Mesendoderm (in vitro differentiated cells): Measurements from ENCODE around the gene TSPAN15.
"Not testable (repeated sequence)": the region's sequence is repeated elsewhere in the genome, so short reads cannot be mapped to it uniquely, and the experiment has no call there.

Experiments used
- DNase-seq: peaks from one replicate; pipeline ENCODE4 v3.0.0; 2013
- H2AK5ac ChIP-seq: 2 replicates; pipeline ENCODE4 v1.6.1; 2013; ENCODE audit warnings: low read length, inconsistent platforms
- H2BK120ac ChIP-seq: 2 replicates; pipeline ENCODE4 v1.6.1; 2013; ENCODE audit warnings: low read depth, mild to moderate bottlenecking, low read length, moderate library complexity, mixed read lengths
- H2BK15ac ChIP-seq: replicated peaks from 2 replicates; pipeline ENCODE4 v1.6.1; 2013; ENCODE audit warnings: low read depth, mild to moderate bottlenecking, moderate library complexity
- H2BK5ac ChIP-seq: 2 replicates; pipeline ENCODE4 v1.6.1; 2013; ENCODE audit warnings: low read length, inconsistent platforms
- H3K18ac ChIP-seq: 2 replicates; pipeline ENCODE4 v1.6.1; 2013; ENCODE audit warnings: mild to moderate bottlenecking, low read length, mixed read lengths
- H3K23ac ChIP-seq: one replicate; pipeline ENCODE4 v1.6.1; 2013; ENCODE audit warnings: low read length
- H3K27ac ChIP-seq: 2 replicates; pipeline ENCODE4 v1.5.1; 2013; ENCODE audit warnings: low read depth, mild to moderate bottlenecking, inconsistent platforms, low read length, moderate library complexity
- H3K27me3 ChIP-seq: 2 replicates; pipeline ENCODE4 v1.6.1; 2013; ENCODE audit warnings: low read length, control low read depth, mild to moderate bottlenecking, inconsistent platforms; ENCODE audit not compliant: insufficient read depth, poor library complexity
- H3K36me3 ChIP-seq: 2 replicates; pipeline ENCODE4 v1.6.1; 2013; ENCODE audit warnings: low read length, inconsistent platforms; ENCODE audit not compliant: control insufficient read depth, insufficient read depth
- H3K4ac ChIP-seq: one replicate; pipeline ENCODE4 v1.6.1; 2013; ENCODE audit warnings: low read depth, mild to moderate bottlenecking, low read length, moderate library complexity
- H3K4me1 ChIP-seq: 2 replicates; pipeline ENCODE4 v1.6.1; 2013; ENCODE audit warnings: low read depth, low read length, inconsistent platforms; ENCODE audit not compliant: control insufficient read depth
- H3K4me2 ChIP-seq: 2 replicates; pipeline ENCODE4 v1.6.1; 2013; ENCODE audit warnings: low read length
- H3K4me3 ChIP-seq: 2 replicates; pipeline ENCODE4 v1.5.1; 2013; ENCODE audit warnings: mild to moderate bottlenecking, low read length
- H3K56ac ChIP-seq: one replicate; pipeline ENCODE4 v1.6.1; 2013; ENCODE audit warnings: low read length
- H3K79me1 ChIP-seq: 2 replicates; pipeline ENCODE4 v1.6.1; 2013; ENCODE audit warnings: low read length, inconsistent platforms
- H3K79me2 ChIP-seq: 2 replicates; pipeline ENCODE4 v1.6.1; 2013; ENCODE audit warnings: mild to moderate bottlenecking, low read length; ENCODE audit not compliant: control insufficient read depth, insufficient read depth
- H3K9ac ChIP-seq: 2 replicates; pipeline ENCODE4 v1.6.1; 2013; ENCODE audit warnings: low read length, inconsistent platforms
- H4K5ac ChIP-seq: one replicate; pipeline ENCODE4 v1.6.1; 2013; ENCODE audit warnings: low read length
- H4K8ac ChIP-seq: one replicate; pipeline ENCODE4 v1.6.1; 2013; ENCODE audit warnings: low read depth, mild to moderate bottlenecking, control low read depth, low read length, moderate library complexity
- WGBS: extraction: QIAGEN DNeasy Blood & Tissue Kit; methylation state at CpG from one replicate; pipeline ENCODE4 v1.1.7; 2013; ENCODE audit warnings: low lambda C conversion rate, missing lambda C conversion rate; ENCODE audit not compliant: insufficient coverage; ENCODE audit errors: extremely low coverage; 5-methylcytosine and 5-hydroxymethylcytosine counted together

The TSPAN15 gene

DNA sequence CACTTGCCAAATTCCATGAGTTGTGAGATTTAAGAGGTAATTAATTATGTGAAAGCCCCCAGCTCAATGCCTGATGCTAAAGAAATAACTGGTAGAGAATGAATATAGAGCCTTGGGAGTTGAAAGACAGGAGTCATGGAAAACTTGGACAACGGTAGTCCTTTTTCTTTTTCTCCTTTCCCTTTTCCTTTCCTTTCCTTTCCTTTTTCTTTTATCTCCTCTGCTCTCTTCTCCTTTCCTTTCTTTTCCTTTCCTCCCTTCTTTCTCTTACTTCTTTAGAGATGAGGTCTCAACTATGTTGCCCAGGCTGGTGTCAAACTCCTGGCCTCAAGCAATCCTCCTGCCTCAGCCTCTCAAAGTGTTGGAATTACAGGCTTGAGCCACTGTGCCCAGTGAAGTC is 7.9 kb upstream of the TSPAN15 start:
- H3K4me2 ChIP-seq, result no peak overlapping the region
- no CpG with 5 or more reads among the region's 1 CpG for WGBS
- no peaks in the 10 kb centered on the region for H3K79me2 ChIP-seq
- H3K4ac ChIP-seq, result no peak overlapping the region
- no peak overlapping the region for H4K5ac ChIP-seq
- H3K9ac ChIP-seq, result no peak overlapping the region
- no peaks in the 10 kb centered on the region for H3K79me1 ChIP-seq
- no peak overlapping the region for H4K8ac ChIP-seq
- H3K4me1 ChIP-seq, result no peaks in the 10 kb centered on the region
- H3K4me3 ChIP-seq, result no peak overlapping the region
- H2AK5ac ChIP-seq, result no peak overlapping the region
- no peak overlapping the region for H3K23ac ChIP-seq
- no peaks in the 10 kb centered on the region for H3K27me3 ChIP-seq
- no peak overlapping the region for H2BK5ac ChIP-seq
- H3K27ac ChIP-seq, result no peak overlapping the region
- H3K18ac ChIP-seq, result no peak overlapping the region
- no peak overlapping the region for H2BK120ac ChIP-seq
- H2BK15ac ChIP-seq, result no peak overlapping the region
- no peak overlapping the region for H3K56ac ChIP-seq
- H3K36me3 ChIP-seq, result no peaks in the 10 kb centered on the region
- DNase-seq, result no peak

DNA sequence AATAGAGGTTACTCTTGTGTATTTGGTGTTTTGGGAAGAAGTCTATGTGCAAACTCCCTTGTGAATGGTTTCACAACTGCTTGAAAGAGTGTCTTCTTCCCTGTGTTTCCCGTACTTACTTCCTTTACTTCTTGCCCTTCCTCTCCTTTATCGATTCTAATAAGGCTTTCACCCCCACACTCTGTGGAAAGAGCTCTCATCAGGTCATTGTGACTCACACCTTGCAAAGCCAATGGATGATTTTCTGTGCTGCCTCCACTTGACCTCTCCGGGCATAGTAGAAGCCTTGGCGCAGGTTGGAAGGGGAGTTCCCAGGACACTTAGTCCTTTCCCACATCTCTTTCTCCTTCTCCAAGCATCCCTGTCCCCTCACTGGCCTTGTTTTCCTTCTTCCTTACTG is 6.2 kb upstream of the TSPAN15 start:
- no peak overlapping the region for H3K27ac ChIP-seq
- WGBS, result no CpG with 5 or more reads among the region's 4 CpGs
- H3K4ac ChIP-seq, result no peak overlapping the region
- no peaks in the 10 kb centered on the region for H3K36me3 ChIP-seq
- no peak overlapping the region for H3K4me3 ChIP-seq
- no peak overlapping the region for H2BK120ac ChIP-seq
- no peak overlapping the region for H3K23ac ChIP-seq
- H3K4me1 ChIP-seq, result peaks cover 2% of the 10 kb centered on the region
- no peaks in the 10 kb centered on the region for H3K79me1 ChIP-seq
- H2AK5ac ChIP-seq, result no peak overlapping the region
- H2BK15ac ChIP-seq, result no peak overlapping the region
- no peaks in the 10 kb centered on the region for H3K79me2 ChIP-seq
- no peak for DNase-seq
- no peak overlapping the region for H3K56ac ChIP-seq
- H3K27me3 ChIP-seq, result no peaks in the 10 kb centered on the region
- no peak overlapping the region for H4K5ac ChIP-seq
- no peak overlapping the region for H2BK5ac ChIP-seq
- no peak overlapping the region for H4K8ac ChIP-seq
- no peak overlapping the region for H3K18ac ChIP-seq
- H3K4me2 ChIP-seq, result no peak overlapping the region
- H3K9ac ChIP-seq, result no peak overlapping the region

DNA sequence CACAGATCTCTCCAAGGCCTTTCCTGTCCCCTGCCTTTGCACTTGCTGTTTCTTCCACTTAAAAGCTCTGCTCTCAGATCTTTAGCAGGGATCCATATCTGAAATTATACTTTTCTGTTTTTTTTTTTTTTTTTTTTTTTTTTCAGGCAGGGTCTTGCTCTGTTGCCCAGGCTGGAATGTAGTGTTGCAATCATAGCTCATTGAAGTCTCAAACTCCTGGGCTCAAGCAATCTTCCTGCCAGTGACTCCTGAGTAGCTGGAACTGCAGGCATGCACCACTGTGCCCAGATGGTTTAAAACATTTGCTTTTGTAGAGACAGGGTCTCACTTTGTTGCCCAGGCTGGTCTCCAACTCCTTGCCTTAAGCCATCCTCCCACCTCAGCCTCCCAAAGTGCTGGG is 5.0 kb upstream of the TSPAN15 start:
- Histone ChIP-seq H4K5ac (no peak overlapping the region), H2AK5ac (no peak overlapping the region), H2BK120ac (no peak overlapping the region), H3K23ac (no peak overlapping the region), H2BK15ac (no peak overlapping the region), H3K27me3 (no peaks in the 10 kb centered on the region), H3K4ac (no peak overlapping the region), H3K4me1 (peaks cover 4% of the 10 kb centered on the region), H3K27ac (no peak overlapping the region), H3K79me1 (no peaks in the 10 kb centered on the region), H3K18ac (no peak overlapping the region), H3K4me3 (no peak overlapping the region), H3K4me2 (no peak overlapping the region), H3K36me3 (no peaks in the 10 kb centered on the region), H2BK5ac (no peak overlapping the region), H4K8ac (no peak overlapping the region), H3K9ac (no peak overlapping the region), H3K79me2 (no peaks in the 10 kb centered on the region), H3K56ac (no peak overlapping the region)
- no peak for DNase-seq

DNA sequence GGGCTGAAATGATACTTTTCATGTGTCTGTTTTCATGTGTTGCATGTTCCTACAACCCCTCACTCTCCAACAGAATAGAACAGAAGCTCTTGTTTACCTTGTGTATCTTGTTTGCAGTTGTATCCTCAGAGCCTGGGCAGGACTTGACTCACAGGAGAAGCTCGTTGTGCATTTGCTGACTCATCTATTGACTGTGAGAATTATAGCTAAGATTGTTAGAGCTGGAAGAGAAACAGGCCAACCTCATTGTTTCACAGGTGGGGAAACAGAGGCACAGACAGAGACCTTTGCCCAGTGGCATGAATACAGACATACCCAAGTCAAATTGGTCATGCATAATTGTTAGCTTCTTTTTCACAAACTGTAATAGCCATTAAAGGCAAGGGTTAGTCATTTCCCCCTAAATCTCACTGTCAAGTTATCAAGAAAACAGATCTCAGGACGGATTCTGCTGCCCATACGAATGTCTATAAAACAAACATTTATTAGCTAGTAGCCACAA is 4.6 kb upstream of the TSPAN15 start:
- H3K4me3 ChIP-seq, result no peak overlapping the region
- no peak overlapping the region for H3K23ac ChIP-seq
- H3K79me2 ChIP-seq, result no peaks in the 10 kb centered on the region
- DNase-seq, result no peak
- H2BK120ac ChIP-seq, result no peak overlapping the region
- no peak overlapping the region for H3K27ac ChIP-seq
- no peak overlapping the region for H3K56ac ChIP-seq
- no peaks in the 10 kb centered on the region for H3K36me3 ChIP-seq
- H3K4ac ChIP-seq, result no peak overlapping the region
- no peak overlapping the region for H2AK5ac ChIP-seq
- H3K4me2 ChIP-seq, result no peak overlapping the region
- H3K18ac ChIP-seq, result no peak overlapping the region
- no peak overlapping the region for H3K9ac ChIP-seq
- no peaks in the 10 kb centered on the region for H3K79me1 ChIP-seq
- no peak overlapping the region for H4K8ac ChIP-seq
- H2BK15ac ChIP-seq, result no peak overlapping the region
- no CpG with 5 or more reads among the region's 3 CpGs for WGBS
- no peak overlapping the region for H4K5ac ChIP-seq
- peaks cover 4% of the 10 kb centered on the region for H3K4me1 ChIP-seq
- H3K27me3 ChIP-seq, result no peaks in the 10 kb centered on the region
- no peak overlapping the region for H2BK5ac ChIP-seq

DNA sequence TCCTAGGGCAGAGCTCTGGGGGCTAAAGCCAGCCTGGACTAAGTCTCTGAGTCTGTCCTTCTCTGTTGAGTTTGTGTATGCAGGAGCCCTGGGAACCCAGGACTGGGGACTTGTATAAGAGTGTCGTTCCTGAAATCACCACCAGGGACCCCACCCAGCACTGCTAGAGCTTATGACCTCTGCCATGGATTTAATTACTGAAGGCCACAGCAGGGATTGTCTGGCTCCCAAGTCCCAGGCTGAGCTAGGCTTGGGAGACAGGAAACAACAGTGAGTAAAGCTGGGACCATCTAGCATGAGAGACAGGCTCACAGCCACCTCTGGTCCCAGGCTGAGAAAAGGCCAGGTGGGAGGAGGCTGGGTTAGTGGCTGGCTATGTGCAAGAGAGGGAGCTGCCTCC is 1.4 kb upstream of the TSPAN15 start:
- Histone ChIP-seq H3K79me1 (no peaks in the 10 kb centered on the region), H2AK5ac (no peak overlapping the region), H2BK120ac (no peak overlapping the region), H3K4me3 (no peak overlapping the region), H3K4me2 (no peak overlapping the region), H3K56ac (peak overlapping the region; percentile 62), H3K4me1 (peaks cover 4% of the 10 kb centered on the region), H3K18ac (no peak overlapping the region), H2BK15ac (no peak overlapping the region), H3K27ac (no peak overlapping the region), H4K5ac (no peak overlapping the region), H3K27me3 (peaks cover 6% of the 10 kb centered on the region), H3K23ac (no peak overlapping the region), H3K36me3 (no peaks in the 10 kb centered on the region), H4K8ac (no peak overlapping the region), H2BK5ac (no peak overlapping the region), H3K79me2 (no peaks in the 10 kb centered on the region), H3K9ac (no peak overlapping the region), H3K4ac (no peak overlapping the region)
- WGBS, result no CpG with 5 or more reads among the region's 1 CpG
- DNase-seq, result peak; percentile 90

DNA sequence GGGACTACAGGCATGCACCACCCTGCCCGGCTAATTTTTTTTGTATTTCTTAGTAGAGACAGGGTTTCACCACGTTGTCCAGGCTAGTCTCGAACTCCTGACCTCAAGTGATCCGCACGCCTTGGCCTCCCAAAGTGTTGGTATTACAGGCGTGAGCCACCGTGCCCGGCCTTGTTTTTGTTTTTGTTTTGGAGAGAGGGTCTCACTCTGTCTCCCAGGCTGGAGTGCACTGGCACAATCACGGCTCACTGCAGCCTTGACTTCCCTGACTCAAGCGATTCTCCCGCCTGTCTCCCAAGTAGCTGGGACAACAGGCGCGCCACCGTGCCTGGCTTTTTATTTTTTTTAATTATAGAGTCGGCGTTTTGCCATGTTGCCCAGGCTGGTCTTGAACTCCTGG is 870 bp upstream of the TSPAN15 start:
- not testable (repeated sequence) for H2BK120ac ChIP-seq, H2BK15ac ChIP-seq, H3K27ac ChIP-seq, H3K4ac ChIP-seq, H3K9ac ChIP-seq, H3K36me3 ChIP-seq, H3K27me3 ChIP-seq, H3K23ac ChIP-seq, H3K56ac ChIP-seq, H3K4me2 ChIP-seq, H3K79me2 ChIP-seq, H3K79me1 ChIP-seq, H3K4me1 ChIP-seq, H2BK5ac ChIP-seq, H3K4me3 ChIP-seq, H3K18ac ChIP-seq, DNase-seq, H2AK5ac ChIP-seq, H4K5ac ChIP-seq, H4K8ac ChIP-seq
- no CpG with 5 or more reads among the region's 16 CpGs for WGBS
